Activated T-helper 17 cell treated with anti-CD3 and anti-CD28 coated beads, Interleukin-2, amount 50 U/mL, for 72 hours (primary cell): ENCODE measurements around the gene NDUFS6. TPM values are rescaled to one million over a fixed set of nuclear protein-coding genes. Genes with fewer than 3 reads are reported as not detected.

Experiments
- ATAC-seq: fragments of 150-1000 bp; cut with Tn5 transposase; replicated peaks from 2 replicates; pipeline ENCODE4 v1.10.0; 2021; ENCODE audit warnings: mild to moderate bottlenecking, moderate library complexity
- H3K27ac Mint-ChIP-seq: one replicate; pipeline ENCODE4 v1.8.0; 2022; ENCODE audit warnings: mixed read lengths
- H3K27me3 Mint-ChIP-seq: one replicate; pipeline ENCODE4 v1.8.0; 2022; ENCODE audit warnings: mixed read lengths
- H3K36me3 Mint-ChIP-seq: one replicate; pipeline ENCODE4 v1.8.0; 2022; ENCODE audit warnings: low read depth, mild to moderate bottlenecking, mixed read lengths
- H3K4me1 Mint-ChIP-seq: one replicate; pipeline ENCODE4 v1.8.0; 2022; ENCODE audit warnings: mixed read lengths
- H3K4me3 Mint-ChIP-seq: one replicate; pipeline ENCODE4 v1.8.0; 2022; ENCODE audit warnings: mild to moderate bottlenecking, mixed read lengths
- H3K9me3 Mint-ChIP-seq: one replicate; pipeline ENCODE4 v1.8.0; 2022; ENCODE audit warnings: mixed read lengths
- total RNA-seq, 2 donors: library from RNA; stranded (reverse); gene quantifications; one replicate each; pipeline ENCODE4 v1.2.3, GENCODE V29; 2022

Gene NDUFS6
- total RNA-seq, 2 donors from 2014 or later, result 13.0 to 35.1 TPM

DNA sequence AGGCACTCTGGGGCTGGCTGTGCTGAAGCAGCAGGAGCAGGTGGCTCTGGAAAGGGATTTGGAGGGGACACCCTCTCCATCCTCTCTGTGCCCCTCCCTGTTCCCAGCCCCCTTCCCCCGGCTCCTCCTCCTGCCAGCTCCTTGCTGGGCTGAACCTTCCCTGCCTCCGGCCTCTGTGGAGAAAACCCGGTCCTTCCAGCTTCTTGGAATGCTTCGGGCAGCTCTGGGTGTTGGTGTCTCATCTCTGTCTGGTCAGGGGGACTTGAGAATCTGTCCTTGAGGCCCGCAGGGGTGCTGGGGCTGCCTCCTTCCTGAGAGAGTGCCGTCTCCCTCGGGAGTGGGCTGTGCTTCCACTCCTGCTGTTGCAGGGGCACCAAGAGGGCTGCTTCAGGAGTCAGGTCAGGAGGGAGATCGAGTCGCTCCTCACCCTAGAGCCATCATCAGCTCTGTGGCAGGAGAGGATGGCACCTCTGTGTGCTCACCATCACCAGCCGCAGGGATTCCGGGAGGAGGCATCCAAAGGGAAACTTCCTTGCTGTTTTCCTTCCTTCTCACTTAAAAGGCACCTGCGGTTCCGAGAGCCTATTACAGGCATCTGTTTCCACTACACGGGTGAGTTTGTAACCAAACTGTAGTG, 30.6 kb downstream of the NDUFS6 start:
- H3K36me3 Mint-ChIP-seq, result no peaks in the 10 kb centered on the region
- no peaks in the 10 kb centered on the region for H3K4me1 Mint-ChIP-seq
- H3K4me3 Mint-ChIP-seq, result no peak overlapping the region
- no peak for ATAC-seq
- H3K9me3 Mint-ChIP-seq, result no peaks in the 10 kb centered on the region
- H3K27ac Mint-ChIP-seq, result no peak overlapping the region
- H3K27me3 Mint-ChIP-seq, result peaks cover 5% of the 10 kb centered on the region

DNA sequence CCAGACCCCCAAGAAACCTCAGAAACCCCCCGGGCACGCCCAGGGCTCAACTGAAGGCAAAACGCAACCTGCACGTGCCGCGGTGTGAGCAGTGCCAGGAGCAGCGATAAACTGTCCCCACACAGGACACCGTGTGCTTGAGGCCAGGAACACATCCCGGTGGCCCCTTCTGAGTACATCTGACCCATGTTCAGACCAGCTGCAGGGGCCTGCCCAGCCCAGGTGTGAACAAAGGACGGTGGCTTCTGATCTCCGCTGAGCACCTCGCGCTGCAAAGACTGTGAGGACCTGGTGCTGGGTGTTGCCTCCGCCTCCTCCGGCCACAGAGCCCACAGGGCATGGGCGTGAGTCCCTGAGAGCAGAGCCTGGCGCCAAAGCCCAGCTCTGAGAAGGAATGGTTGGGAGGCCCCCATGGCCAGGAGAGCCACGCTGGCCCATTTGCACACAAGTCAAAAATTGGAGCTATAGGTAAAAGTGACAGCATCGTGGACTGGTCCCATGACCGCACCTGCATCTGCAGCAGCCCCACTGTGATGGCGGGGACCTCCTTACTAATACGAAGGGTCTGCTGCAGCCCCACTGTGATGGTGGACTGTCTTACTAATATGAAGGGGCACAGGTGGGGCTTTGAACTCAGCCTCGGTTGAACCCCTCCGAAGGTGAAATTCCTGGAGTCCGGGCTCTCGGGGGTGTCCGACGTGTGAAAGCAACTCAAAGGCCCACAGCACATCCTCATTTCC, 31.5 kb downstream of the NDUFS6 start:
- Mint-ChIP-seq H3K4me1 (no peaks in the 10 kb centered on the region), H3K9me3 (no peaks in the 10 kb centered on the region), H3K36me3 (no peaks in the 10 kb centered on the region), H3K4me3 (no peak overlapping the region), H3K27ac (no peak overlapping the region), H3K27me3 (peaks cover 7% of the 10 kb centered on the region)
- ATAC-seq, result no peak

GRCh38 chr5:1833264-1834021, 32.2 kb downstream of the NDUFS6 start:
- H3K9me3 Mint-ChIP-seq, result no peaks in the 10 kb centered on the region
- H3K27ac Mint-ChIP-seq, result no peak overlapping the region
- no peak overlapping the region for H3K4me3 Mint-ChIP-seq
- no peaks in the 10 kb centered on the region for H3K36me3 Mint-ChIP-seq
- no peaks in the 10 kb centered on the region for H3K4me1 Mint-ChIP-seq
- peaks cover 10% of the 10 kb centered on the region for H3K27me3 Mint-ChIP-seq
- ATAC-seq, result no peak

DNA sequence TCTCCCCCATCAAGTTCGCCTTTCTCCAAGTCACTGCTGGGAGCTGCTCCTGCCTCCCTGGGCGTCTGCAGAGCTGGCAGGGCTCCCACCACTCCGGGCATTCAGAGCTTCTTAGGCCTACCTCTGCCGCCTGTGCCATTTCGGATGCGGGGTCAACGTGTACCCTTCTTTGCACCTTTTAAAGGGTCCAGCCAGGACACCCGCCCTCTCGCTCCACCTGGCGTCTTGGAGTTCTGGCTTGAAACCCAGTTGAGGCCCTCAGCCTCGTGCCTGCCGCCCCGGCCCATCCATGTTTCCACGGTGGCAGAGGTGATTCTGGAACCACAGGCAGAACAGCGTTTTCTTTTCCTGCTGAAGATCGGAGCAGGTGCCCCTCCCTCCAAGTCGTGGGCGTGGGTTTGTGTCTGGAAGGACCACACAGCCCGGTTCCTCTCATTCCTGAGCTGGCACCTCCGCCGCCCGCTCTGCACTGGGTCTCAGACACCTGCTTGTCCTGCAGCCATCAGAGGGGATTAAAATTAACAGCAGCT, 32.9 kb downstream of the NDUFS6 start:
- Mint-ChIP-seq H3K27ac (no peak overlapping the region), H3K9me3 (no peaks in the 10 kb centered on the region), H3K27me3 (peaks cover 11% of the 10 kb centered on the region), H3K36me3 (no peaks in the 10 kb centered on the region), H3K4me3 (no peak overlapping the region), H3K4me1 (no peaks in the 10 kb centered on the region)
- ATAC-seq, result no peak

DNA sequence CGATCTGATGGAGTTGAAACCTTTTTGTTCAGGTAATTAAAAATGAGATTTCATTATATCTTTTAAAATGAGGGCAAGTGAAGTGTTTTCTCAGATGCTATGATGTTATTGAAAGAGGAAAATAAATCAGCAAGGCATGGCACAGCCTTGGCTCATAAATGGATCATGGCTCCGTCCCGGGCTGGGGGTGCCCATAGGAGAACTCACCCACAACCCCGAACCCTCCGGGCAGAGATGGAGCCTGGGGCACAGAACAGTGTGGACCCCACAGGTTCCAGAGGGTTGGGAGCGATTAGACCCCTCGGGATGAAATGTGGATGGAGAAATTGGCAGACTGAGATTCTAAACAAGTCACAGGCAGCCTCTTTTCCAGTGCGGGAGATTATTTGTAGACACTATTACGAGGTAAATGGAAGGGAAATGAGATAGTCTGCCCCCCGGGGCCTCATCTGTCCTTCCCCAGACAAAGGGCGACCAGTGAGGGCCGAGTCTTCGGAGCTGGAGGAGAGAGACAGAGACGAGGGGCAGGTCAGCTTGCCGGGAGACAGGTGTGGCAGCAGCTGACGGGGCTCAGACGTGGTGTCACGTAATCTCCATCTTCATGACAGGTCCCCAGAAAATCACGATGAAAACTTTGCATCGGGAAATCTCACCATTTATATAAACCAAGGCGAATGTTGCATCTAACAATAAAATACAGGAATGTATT, 33.7 kb downstream of the NDUFS6 start:
- H3K9me3 Mint-ChIP-seq, result no peaks in the 10 kb centered on the region
- no peaks in the 10 kb centered on the region for H3K4me1 Mint-ChIP-seq
- peaks cover 19% of the 10 kb centered on the region for H3K27me3 Mint-ChIP-seq
- H3K36me3 Mint-ChIP-seq, result no peaks in the 10 kb centered on the region
- H3K27ac Mint-ChIP-seq, result no peak overlapping the region
- H3K4me3 Mint-ChIP-seq, result no peak overlapping the region
- no peak for ATAC-seq

DNA sequence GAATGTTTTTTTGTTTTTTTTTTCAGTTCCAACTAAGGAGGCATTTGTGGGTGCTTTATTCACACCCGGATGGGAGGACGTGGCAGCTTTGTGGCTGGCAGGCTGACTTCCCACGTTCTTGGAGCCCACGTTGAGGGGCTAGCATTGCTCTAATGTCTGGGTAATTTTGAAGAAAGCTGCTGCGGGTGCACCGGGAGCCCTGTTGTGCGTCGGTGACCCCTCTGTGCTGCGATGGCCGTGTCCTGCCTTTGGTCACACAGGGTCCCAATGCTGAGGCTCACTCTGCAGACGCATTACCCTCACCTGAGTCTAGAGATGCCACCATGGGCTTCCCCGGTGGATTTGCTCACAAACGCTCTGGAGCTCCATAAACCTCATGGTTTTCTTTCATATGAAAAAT, 34.2 kb downstream of the NDUFS6 start:
- H3K9me3 Mint-ChIP-seq, result no peaks in the 10 kb centered on the region
- no peak overlapping the region for H3K4me3 Mint-ChIP-seq
- no peaks in the 10 kb centered on the region for H3K36me3 Mint-ChIP-seq
- H3K27ac Mint-ChIP-seq, result no peak overlapping the region
- no peak for ATAC-seq
- no peaks in the 10 kb centered on the region for H3K4me1 Mint-ChIP-seq
- peaks cover 22% of the 10 kb centered on the region for H3K27me3 Mint-ChIP-seq

- Mint-ChIP-seq H3K27ac (no peak overlapping the region), H3K4me3 (no peak overlapping the region), H3K36me3 (no peaks in the 10 kb centered on the region), H3K27me3 (peaks cover 24% of the 10 kb centered on the region), H3K4me1 (no peaks in the 10 kb centered on the region), H3K9me3 (no peaks in the 10 kb centered on the region)
- ATAC-seq, result no peak
Observed at GRCh38 chr5:1836176-1836890, 35.1 kb downstream of the NDUFS6 start.

DNA sequence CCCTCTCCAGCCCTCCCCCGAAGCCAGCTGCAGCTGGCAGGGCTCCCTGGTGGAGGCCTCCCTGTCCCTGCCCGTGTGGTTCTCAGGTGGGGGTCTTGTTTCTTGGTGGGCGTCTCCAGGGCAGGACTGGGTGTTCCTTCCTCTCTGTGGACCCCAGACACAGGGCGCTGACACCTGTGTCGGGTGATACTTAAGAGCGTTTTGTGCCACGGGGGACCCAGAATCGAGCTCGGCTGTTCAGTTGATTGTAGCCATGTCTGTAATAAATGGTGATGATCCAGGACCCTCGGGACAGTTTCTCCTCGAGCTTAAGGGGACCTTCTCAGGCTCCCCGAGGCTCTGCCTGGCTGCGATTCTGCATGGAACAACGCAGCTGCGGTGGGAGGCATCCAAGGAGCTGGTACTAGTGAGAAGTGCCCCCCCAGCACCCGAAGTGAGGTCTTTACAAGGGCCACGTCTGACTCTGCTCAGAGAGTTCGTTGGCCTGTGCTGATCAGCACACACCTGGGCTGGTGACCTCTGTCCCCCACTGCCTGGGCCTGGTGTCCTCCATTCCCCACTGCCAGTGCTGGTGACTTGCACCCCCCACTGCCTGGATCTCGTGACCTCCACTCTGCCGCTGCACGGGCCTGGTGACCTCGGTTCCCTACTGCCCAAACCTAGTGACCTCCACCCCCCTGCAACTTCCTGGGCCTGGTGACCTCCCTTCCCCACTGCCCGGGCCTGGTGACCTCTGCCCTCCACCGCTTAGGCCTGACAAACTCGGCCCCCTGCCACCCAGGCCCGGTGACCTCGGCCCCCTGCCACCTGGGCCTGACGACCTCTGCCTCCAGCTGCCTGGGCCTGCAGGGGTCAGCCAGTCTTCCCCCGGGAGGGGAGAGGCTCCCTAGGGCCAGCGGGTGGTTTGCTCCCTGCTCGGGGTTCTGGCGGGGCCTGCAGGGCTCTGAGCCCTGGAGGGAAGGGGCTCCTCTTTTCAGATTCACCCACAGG, 36.0 kb downstream of the NDUFS6 start:
- Mint-ChIP-seq H3K27me3 (peaks cover 24% of the 10 kb centered on the region), H3K36me3 (no peaks in the 10 kb centered on the region), H3K4me3 (no peak overlapping the region), H3K4me1 (no peaks in the 10 kb centered on the region), H3K27ac (no peak overlapping the region), H3K9me3 (no peaks in the 10 kb centered on the region)
- no peak for ATAC-seq

DNA sequence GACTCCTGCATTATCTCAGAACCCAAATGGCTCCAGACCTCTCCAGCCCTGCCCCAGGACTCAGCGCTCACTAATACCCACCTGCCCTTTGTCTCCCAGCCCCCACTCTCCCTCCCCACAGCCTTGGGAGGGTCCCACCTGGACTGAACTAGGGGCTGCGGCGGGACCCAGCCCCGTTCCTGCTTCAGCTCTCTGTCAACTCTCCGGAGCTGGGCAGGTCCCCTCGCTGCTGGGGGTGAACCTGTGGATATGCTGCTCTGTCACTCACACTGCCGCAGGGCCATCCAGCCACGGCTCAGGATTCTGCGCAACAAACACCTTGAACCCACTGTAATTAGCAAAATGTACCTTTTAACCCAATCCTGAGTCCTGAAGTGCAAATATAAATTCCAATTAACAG, 36.8 kb downstream of the NDUFS6 start:
- no peak overlapping the region for H3K27ac Mint-ChIP-seq
- no peaks in the 10 kb centered on the region for H3K9me3 Mint-ChIP-seq

DNA sequence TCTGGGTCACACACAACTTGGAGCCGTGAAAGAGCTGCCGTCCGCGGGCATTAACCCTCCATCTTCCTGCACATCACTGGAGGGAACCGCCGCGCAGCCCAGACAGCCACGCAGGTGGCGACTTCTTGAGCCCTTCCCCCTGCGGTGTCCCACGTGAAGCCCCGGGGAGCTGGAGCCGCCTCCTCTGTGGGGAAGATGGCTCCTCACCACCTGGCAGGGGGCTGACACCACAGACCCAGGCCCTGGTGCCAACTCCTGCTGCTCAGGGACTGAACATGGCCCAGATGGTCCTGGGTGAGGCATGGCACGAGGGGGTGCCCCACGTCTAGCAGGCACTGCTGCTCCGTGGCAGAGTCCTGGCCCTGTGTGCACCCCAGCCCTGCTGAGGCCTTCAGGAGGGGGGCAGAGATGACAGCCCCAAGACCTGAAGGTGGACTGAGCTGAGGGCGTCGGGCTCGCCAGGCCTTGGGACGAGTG, 38.9 kb downstream of the NDUFS6 start:
- H3K27me3 Mint-ChIP-seq, result peaks cover 24% of the 10 kb centered on the region
- no peaks in the 10 kb centered on the region for H3K36me3 Mint-ChIP-seq
- H3K4me1 Mint-ChIP-seq, result no peaks in the 10 kb centered on the region
- H3K4me3 Mint-ChIP-seq, result no peak overlapping the region
- H3K9me3 Mint-ChIP-seq, result no peaks in the 10 kb centered on the region
- no peak for ATAC-seq
- H3K27ac Mint-ChIP-seq, result no peak overlapping the region

More for the DNA sequence above, 36.8 kb downstream of the NDUFS6 start:
- Mint-ChIP-seq H3K27me3 (peaks cover 24% of the 10 kb centered on the region), H3K4me3 (no peak overlapping the region), H3K4me1 (no peaks in the 10 kb centered on the region), H3K36me3 (no peaks in the 10 kb centered on the region)
- ATAC-seq, result no peak

GRCh38 chr5:1840741-1841521, 39.7 kb downstream of the NDUFS6 start:
- peaks cover 20% of the 10 kb centered on the region for H3K27me3 Mint-ChIP-seq
- H3K27ac Mint-ChIP-seq, result no peak overlapping the region
- H3K4me3 Mint-ChIP-seq, result no peak overlapping the region
- H3K9me3 Mint-ChIP-seq, result no peaks in the 10 kb centered on the region
- no peaks in the 10 kb centered on the region for H3K36me3 Mint-ChIP-seq
- ATAC-seq, result no peak
- H3K4me1 Mint-ChIP-seq, result no peaks in the 10 kb centered on the region

DNA sequence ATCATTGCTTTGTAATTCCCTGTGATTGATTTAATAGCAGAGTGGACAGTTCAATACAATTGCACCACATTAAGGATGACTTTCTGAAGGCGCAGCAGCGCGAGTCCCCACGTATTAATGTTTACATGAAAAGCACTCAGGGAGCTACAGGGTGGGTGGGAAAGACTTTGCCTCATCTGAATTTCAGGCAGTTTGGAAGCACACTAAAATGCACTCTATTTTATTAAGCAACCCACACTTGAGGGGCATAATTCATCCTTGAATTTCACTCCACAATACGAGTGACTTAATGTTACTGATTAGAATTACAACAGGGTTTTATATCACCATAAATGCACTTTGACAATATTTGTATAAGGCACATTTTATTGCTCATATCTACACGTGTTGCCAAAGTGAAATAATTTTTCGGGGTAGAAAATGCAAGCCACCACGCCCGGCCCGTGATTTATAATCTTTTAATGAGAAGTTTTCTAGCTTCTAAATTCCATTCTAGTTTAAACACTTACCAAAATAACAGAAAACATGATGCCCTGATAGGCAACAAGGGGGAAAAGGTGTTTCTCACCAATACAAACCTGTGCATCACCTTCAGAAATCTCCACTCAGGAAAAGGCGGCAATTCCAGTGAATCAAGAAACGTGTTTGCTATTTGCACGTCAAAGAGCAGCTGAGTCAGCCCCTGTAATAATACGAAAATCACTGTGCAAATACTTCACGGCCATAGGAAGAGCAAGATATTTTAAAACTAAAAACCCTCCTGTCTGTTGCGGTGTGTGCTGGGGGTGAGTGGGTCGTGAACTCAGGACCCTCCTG, 41.0 kb downstream of the NDUFS6 start:
- Mint-ChIP-seq H3K36me3 (no peaks in the 10 kb centered on the region), H3K4me3 (no peak overlapping the region), H3K9me3 (no peaks in the 10 kb centered on the region), H3K4me1 (no peaks in the 10 kb centered on the region), H3K27me3 (peaks cover 17% of the 10 kb centered on the region), H3K27ac (no peak overlapping the region)
- no peak for ATAC-seq
